HEK293 (cell line): ENCODE data around the gene ZNF221.

Experiments used
- CTCF ChIP-seq: fragments of 450-650 bp; formaldehyde crosslinking; IDR thresholded peaks from 2 replicates; pipeline ENCODE4 v1.5.1; 2016; ENCODE audit warnings: missing biosample characterization, missing genetic modification characterization
- TF ChIP-seq, protein P1 (sequence below): fragments of 450-650 bp; formaldehyde crosslinking; IDR thresholded peaks from 2 replicates; pipeline ENCODE4 v1.5.1; 2016; ENCODE audit warnings: missing biosample characterization, missing genetic modification characterization, low read depth

DNA sequence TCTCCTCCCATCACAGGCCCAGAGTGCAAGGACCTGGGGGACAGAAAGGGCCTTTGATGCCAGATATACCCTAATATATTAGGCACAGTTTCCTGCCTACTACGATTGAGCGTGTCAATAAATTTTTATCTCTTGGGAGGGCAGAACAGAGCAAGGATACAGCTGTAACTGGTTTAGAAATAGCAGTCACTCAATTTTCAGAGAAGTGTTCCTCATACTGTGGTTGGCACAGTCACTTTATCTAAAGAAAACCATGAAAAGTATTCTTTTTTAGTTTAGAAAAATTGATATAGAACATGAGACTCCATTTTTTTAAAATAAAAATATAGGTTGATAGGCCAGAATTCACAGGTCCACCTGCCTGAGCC, 32.5 kb downstream of the ZNF221 start:
- TF ChIP-seq, protein P1, sequence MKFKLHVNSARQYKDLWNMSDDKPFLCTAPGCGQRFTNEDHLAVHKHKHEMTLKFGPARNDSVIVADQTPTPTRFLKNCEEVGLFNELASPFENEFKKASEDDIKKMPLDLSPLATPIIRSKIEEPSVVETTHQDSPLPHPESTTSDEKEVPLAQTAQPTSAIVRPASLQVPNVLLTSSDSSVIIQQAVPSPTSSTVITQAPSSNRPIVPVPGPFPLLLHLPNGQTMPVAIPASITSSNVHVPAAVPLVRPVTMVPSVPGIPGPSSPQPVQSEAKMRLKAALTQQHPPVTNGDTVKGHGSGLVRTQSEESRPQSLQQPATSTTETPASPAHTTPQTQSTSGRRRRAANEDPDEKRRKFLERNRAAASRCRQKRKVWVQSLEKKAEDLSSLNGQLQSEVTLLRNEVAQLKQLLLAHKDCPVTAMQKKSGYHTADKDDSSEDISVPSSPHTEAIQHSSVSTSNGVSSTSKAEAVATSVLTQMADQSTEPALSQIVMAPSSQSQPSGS (tag by site-specific recombination): no peak
- TF ChIP-seq CTCF: no peak
